Measurements from ENCODE around the gene ANKRD49. TPM values are rescaled to one million over a fixed set of nuclear protein-coding genes. Genes with fewer than 3 reads are reported as not detected.

Gene ANKRD49
- total and polyA plus RNA-seq, 10 of the 15 experiments (the other 5 are each of a cell fraction or from before 2014, with no cell fraction given) = 19.2 to 46.6 (median 33.6) TPM

DNA sequence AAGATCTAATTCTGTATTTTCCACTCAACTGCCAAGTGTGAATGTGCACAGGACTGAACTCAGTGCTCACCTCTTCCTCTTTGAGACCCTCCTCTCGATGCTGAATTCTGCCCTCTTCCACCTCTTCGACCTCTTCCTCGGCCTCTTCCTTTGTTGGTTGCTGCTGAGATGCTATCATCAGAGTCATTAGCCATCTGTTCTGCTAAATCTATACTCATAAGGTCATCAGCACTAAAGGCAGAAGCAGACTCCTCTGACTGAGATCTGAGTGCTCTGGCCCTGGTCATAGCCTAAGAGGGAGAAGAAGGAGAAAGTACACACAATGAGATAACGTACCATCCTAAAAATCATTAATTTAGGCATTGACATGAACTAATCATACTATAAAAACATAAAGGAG lies 46.6 kb upstream of the ANKRD49 start (continued):
- TF ChIP-seq RELB (IDR thresholded peaks at IDR 0.05; ENCODE audit: low read depth) = no peak
- no peak for TF ChIP-seq ZNF217 (IDR thresholded peaks at IDR 0.05)
- no peak for TF ChIP-seq NBN (IDR thresholded peaks at IDR 0.05)
- TF ChIP-seq SIX5 (IDR thresholded peaks at IDR 0.05; ENCODE audit: low read depth, low read length, severe bottlenecking) = no peak
- no peak for TF ChIP-seq NR2F1 (conservative IDR thresholded peaks at IDR 0.05)

- Histone ChIP-seq H3K4me3 (no peak overlapping the region), H3K27ac (ENCODE audit: control insufficient read depth, insufficient read depth) (no peak overlapping the region), H3K4me2 (ENCODE audit: control insufficient read depth, insufficient read depth) (no peak overlapping the region), H3K27me3 (replicated peaks in 1 of 2; ENCODE audit: control insufficient read depth in 2 of 2, insufficient read depth in 2 of 2, low read length in 1 of 2) (no peaks in the 10 kb centered on the region), H2AFZ (ENCODE audit: control insufficient read depth, low read depth, low read length) (no peak overlapping the region), H3K36me3 (ENCODE audit: control insufficient read depth in 2 of 2, insufficient read depth in 2 of 2, low read length in 1 of 2) (no peaks in the 10 kb centered on the region; a peak in 2 of 4 replicates), H3K9me3 (replicated peaks; ENCODE audit: control insufficient read depth, insufficient read depth, low read length) (no peaks in the 10 kb centered on the region; the same call in 2 of the 3 replicates), H3K79me2 (ENCODE audit: control insufficient read depth, insufficient read depth, low read length) (no peaks in the 10 kb centered on the region), H3K4me1 (ENCODE audit: control insufficient read depth, insufficient read depth, low read length) (no peaks in the 10 kb centered on the region), H3K9ac (ENCODE audit: control insufficient read depth, insufficient read depth, low read length) (no peak overlapping the region), H4K20me1 (ENCODE audit: control insufficient read depth, insufficient read depth) (no peaks in the 10 kb centered on the region)
- intact Hi-C loops (cut with micrococcal nuclease; ENCODE audit: unreplicated experiment) (no loop called here), in situ Hi-C loops (cut with MboI) (no loop called here)
- SMC1A ChIA-PET (ENCODE audit: uncharacterized antibody, unreplicated experiment) = interaction anchor here (0.8 to 1.1 kb wide), 3 partner anchors 12 to 46 kb away, joined by 3 read pairs; no protein-coding TSS in a partner anchor
- RAD21 ChIA-PET (ENCODE audit: unreplicated experiment) = no interaction called here
- 90% methylated on average over 1 of the region's 1 CpG for WGBS (ENCODE audit: insufficient coverage, insufficient replicate concordance, low lambda C conversion rate, missing lambda C conversion rate)
- FAIRE-seq (no peak), DNase-seq (ENCODE audit: low read depth, low spot score) (no peak), ATAC-seq (no peak)
- no TSS peak for BruUV-seq (replicated peaks)
- POLR2A ChIA-PET = no interaction called here
- CTCF ChIA-PET = interaction anchor here (0.8 to 1.2 kb wide), 2 partner anchors 8 to 54 kb away, joined by 3 read pairs; no protein-coding TSS in a partner anchor
- TF ChIP-seq CHD1 (IDR thresholded peaks at IDR 0.05; ENCODE audit: low read depth, low read length) = no peak
- no peak for TF ChIP-seq ZNF592 (IDR thresholded peaks at IDR 0.05)
- TF ChIP-seq, protein P1, sequence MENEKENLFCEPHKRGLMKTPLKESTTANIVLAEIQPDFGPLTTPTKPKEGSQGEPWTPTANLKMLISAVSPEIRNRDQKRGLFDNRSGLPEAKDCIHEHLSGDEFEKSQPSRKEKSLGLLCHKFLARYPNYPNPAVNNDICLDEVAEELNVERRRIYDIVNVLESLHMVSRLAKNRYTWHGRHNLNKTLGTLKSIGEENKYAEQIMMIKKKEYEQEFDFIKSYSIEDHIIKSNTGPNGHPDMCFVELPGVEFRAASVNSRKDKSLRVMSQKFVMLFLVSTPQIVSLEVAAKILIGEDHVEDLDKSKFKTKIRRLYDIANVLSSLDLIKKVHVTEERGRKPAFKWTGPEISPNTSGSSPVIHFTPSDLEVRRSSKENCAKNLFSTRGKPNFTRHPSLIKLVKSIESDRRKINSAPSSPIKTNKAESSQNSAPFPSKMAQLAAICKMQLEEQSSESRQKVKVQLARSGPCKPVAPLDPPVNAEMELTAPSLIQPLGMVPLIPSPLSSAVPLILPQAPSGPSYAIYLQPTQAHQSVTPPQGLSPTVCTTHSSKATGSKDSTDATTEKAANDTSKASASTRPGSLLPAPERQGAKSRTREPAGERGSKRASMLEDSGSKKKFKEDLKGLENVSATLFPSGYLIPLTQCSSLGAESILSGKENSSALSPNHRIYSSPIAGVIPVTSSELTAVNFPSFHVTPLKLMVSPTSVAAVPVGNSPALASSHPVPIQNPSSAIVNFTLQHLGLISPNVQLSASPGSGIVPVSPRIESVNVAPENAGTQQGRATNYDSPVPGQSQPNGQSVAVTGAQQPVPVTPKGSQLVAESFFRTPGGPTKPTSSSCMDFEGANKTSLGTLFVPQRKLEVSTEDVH (IDR thresholded peaks at IDR 0.05; ENCODE audit: low read depth, partially characterized antibody) = no peak
- TF ChIP-seq TARDBP (IDR thresholded peaks at IDR 0.05; ENCODE audit: borderline replicate concordance) = no peak
- no peak for TF ChIP-seq TAF1 (IDR thresholded peaks at IDR 0.05; ENCODE audit: borderline replicate concordance, low read depth, low read length)
- TF ChIP-seq, protein P2, sequence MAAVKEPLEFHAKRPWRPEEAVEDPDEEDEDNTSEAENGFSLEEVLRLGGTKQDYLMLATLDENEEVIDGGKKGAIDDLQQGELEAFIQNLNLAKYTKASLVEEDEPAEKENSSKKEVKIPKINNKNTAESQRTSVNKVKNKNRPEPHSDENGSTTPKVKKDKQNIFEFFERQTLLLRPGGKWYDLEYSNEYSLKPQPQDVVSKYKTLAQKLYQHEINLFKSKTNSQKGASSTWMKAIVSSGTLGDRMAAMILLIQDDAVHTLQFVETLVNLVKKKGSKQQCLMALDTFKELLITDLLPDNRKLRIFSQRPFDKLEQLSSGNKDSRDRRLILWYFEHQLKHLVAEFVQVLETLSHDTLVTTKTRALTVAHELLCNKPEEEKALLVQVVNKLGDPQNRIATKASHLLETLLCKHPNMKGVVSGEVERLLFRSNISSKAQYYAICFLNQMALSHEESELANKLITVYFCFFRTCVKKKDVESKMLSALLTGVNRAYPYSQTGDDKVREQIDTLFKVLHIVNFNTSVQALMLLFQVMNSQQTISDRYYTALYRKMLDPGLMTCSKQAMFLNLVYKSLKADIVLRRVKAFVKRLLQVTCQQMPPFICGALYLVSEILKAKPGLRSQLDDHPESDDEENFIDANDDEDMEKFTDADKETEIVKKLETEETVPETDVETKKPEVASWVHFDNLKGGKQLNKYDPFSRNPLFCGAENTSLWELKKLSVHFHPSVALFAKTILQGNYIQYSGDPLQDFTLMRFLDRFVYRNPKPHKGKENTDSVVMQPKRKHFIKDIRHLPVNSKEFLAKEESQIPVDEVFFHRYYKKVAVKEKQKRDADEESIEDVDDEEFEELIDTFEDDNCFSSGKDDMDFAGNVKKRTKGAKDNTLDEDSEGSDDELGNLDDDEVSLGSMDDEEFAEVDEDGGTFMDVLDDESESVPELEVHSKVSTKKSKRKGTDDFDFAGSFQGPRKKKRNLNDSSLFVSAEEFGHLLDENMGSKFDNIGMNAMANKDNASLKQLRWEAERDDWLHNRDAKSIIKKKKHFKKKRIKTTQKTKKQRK (IDR thresholded peaks at IDR 0.05; ENCODE audit: low read depth, low read length) = no peak
These were observed 44.8 kb upstream of the ANKRD49 start for GRCh38 chr11:94449029-94449428.

All from GM12878 (cell line).